ENCODE measurements around the gene LRP3. TPM values are rescaled to one million over a fixed set of nuclear protein-coding genes. Genes with fewer than 3 reads are reported as not detected.

The LRP3 gene
- total RNA-seq, 2 experiments from 2014 or later: 0.17 to 0.31 TPM

GRCh38 chr19:33196446-33197193 is 2.5 kb downstream of the LRP3 start:
- CTCF ChIA-PET: interaction anchor here (0.6 to 2.9 kb wide), 4 partner anchors 12 to 402 kb away, joined by 3 to 10 read pairs (median 3); no protein-coding TSS in a partner anchor
- POLR2A ChIA-PET: no interaction called here

GRCh38 chr19:33197591-33198000 is 3.5 kb downstream of the LRP3 start:
- ChIA-PET POLR2A (no interaction called here), CTCF (interaction anchor here (0.9 to 2.9 kb wide), 3 partner anchors 13 to 53 kb away, joined by 3 to 10 read pairs (median 3); no protein-coding TSS in a partner anchor)

DNA sequence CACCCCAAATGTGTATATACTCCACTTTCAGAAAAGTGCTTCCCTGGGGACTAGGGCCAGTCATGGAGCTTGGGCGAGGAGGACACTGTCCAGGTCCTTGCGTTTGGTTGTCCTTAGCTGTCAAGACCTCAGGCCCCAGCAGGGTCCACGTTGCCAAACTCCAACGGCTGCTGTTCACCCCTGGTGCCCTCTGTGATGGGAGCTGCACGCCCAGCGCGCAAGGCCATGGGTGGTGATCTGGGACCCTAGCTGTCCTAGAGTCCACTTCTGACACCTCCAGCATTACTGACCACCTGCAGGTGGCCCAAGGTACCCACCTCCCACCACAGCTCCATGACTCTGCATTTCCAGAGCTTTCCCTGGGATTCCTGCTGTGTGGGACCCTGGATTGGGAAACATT is 4.0 kb downstream of the LRP3 start:
- ChIA-PET POLR2A (no interaction called here), CTCF (no interaction called here)

- ChIA-PET CTCF (no interaction called here), POLR2A (no interaction called here)
Observed at GRCh38 chr19:33199441-33200265, 5.5 kb downstream of the LRP3 start.

DNA sequence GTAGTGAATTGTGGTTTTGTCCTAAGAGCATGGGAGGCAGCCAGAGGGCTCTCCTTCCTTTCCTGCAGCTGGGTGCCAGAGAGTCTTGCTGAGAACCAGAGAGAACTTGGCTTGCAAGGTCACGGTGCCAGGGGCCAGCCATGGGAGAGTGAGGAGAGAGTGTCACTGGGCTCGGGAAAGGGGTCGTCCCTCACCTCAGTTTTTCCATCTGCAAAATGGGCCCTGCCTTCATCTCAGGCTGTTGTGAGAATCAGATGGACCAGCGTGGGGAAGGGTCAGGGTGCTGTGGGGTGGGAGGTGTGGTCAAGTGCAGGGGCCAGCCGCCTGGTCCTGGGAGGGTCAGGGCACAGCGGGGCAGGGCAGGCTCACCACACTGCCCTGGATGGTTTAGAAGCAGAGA is 7.3 kb downstream of the LRP3 start:
- CTCF ChIA-PET: no interaction called here
- POLR2A ChIA-PET: no interaction called here

- POLR2A ChIA-PET: no interaction called here
- CTCF ChIA-PET: no interaction called here
Observed at GRCh38 chr19:33201886-33202545, 7.9 kb downstream of the LRP3 start.

GRCh38 chr19:33202546-33203507 is 8.7 kb downstream of the LRP3 start:
- ChIA-PET POLR2A (no interaction called here), CTCF (no interaction called here)

DNA sequence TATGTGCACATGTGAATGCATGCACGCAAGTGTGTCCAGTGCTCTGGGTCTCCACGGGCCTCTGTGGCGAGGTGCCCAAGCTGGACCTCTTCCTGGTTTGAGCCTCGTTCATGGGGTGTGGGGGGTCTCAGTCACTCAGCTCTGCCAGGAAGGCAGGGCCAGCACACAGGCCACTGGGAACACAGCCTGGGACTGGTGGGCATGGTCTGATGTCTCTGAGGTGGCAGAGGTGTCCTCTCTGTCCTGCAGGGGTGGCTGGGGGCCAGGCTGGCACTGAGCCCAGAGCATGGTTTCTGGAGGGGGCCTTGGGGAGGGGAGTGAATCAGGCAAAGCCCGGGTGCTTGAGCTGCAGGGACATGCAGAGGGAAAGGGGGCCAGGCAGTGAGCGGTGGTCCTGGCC is 9.4 kb downstream of the LRP3 start:
- CTCF ChIA-PET: no interaction called here
- POLR2A ChIA-PET: no interaction called here

DNA sequence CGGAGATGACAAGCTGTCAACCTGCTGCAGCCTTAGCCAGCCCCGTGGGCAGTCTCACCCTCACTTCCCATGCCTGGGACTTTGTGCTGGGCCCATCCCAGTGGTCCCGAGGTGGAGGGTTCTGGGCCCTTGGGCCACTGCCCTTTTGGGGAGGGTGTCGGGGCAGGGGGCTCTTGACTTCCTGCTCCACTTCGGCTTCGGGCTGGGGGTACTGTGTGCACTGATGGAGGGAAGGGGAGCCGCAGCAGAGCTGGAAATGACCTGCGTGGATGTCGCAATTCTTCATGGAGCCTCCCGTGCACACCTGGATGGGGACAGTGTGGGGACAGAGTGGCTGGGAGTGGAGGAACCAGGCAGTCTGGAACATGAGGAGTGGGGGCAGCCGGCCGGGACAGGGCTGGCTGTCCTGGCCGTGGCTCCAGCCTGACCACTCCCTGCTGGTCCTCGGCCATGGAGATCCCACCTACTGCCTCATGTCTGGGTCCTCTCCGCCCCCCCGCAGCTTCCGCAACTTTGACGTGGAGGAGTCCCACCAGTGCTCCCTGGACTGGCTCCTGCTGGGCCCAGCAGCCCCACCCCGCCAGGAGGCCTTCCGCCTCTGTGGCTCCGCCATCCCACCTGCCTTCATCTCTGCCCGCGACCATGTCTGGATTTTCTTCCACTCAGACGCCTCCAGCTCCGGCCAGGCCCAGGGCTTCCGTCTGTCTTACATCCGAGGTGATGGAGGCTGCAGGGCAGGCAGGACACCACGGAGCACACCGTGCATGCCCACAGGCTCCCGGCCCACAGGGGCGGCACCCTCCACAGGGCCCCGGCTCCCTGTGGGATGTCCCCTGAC is 10.2 kb downstream of the LRP3 start:
- ChIA-PET CTCF (no interaction called here), POLR2A (no interaction called here)

DNA sequence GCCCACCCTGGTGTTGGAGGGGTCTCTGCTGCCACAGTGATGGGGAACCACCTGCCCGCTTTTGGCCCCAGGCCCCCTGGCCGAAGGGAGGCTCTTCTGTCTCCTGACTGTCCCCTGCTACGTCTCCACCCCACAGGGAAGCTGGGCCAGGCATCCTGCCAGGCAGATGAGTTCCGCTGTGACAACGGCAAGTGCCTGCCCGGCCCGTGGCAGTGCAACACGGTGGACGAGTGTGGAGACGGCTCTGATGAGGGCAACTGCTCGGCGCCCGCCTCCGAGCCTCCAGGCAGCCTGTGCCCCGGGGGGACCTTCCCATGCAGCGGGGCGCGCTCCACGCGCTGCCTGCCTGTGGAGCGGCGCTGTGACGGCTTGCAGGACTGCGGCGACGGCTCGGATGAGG is 11.0 kb downstream of the LRP3 start:
- ChIA-PET CTCF (no interaction called here), POLR2A (no interaction called here)

DNA sequence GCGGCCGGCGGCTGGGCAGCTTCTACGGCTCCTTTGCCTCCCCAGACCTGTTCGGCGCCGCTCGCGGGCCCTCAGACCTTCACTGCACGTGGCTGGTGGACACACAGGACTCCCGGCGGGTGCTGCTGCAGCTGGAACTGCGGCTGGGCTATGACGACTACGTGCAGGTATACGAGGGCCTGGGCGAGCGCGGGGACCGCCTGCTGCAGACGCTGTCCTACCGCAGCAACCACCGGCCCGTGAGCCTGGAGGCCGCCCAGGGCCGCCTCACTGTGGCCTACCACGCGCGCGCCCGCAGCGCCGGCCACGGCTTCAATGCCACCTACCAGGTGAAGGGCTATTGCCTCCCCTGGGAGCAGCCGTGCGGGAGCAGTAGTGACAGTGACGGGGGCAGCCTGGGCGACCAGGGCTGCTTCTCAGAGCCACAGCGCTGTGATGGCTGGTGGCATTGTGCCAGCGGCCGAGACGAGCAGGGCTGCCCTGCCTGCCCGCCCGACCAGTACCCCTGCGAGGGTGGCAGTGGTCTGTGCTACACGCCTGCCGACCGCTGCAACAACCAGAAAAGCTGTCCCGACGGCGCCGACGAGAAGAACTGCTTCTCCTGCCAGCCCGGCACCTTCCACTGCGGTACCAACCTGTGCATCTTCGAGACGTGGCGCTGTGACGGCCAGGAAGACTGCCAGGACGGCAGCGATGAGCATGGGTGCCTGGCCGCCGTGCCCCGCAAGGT is 11.6 kb downstream of the LRP3 start:
- ChIA-PET CTCF (no interaction called here), POLR2A (no interaction called here)

- POLR2A ChIA-PET: no interaction called here
Observed at GRCh38 chr19:33206261-33207039, 12.3 kb downstream of the LRP3 start.

GRCh38 chr19:33207040-33207620 is 13.0 kb downstream of the LRP3 start:
- ChIA-PET POLR2A (no interaction called here), CTCF (interaction anchor here (0.6 kb wide), 1 partner anchor 80 kb away, joined by 3 read pairs; no protein-coding TSS in a partner anchor)

More at GRCh38 chr19:33206261-33207039, 12.3 kb downstream of the LRP3 start:
- CTCF ChIA-PET: interaction anchor here (0.6 kb wide), 1 partner anchor 79 kb away, joined by 3 read pairs; no protein-coding TSS in a partner anchor

DNA sequence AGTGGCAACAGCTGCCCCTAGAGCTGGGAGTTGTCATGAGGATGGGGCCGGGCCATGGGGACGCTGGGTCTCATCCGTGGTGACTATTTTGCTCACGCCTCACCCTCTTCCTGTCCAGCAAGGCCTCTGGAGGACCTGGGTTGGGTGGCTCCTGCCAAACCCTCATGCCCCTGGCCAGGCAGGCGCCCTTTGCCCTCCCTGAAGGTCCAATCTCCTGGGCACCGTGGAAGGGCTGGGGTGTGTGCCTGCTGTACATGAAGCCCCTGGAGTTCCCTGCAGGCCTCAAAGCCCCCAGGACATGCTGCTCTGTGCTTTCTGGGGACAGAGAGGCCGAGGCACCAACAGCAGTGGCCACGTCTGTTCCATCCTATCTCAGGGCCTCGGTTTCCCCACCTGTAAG is 13.8 kb downstream of the LRP3 start:
- ChIA-PET POLR2A (interaction anchor here (0.5 kb wide), 1 partner anchor 611 kb away, joined by 3 read pairs; no protein-coding TSS in a partner anchor), CTCF (no interaction called here)

DNA sequence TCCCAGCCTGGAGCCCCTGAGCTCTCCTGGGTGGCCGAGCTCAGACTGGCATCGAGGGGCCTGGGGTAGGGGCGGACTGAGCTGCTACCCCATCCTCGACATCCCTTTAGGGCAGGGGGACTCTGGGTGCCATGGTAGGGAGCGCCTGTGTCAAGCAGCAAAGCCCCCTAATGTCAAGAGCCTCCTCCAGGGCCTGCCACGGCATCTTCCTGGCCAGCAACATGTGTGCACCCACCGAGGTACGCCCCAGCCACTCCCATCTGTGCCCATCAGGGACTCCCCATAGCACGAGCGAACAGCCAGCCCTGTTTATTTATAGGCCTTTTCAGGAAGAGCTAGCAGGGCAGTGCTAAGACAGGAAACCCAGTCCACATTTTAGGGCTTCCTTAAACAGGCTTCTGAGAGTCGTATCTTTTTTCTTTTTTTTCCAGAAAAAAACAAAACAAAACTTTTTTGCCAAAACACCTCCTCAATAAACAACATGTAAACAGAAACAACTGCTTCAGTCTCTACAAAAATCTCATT is 14.3 kb downstream of the LRP3 start:
- POLR2A ChIA-PET: interaction anchor here (0.5 kb wide), 1 partner anchor 612 kb away, joined by 3 read pairs; no protein-coding TSS in a partner anchor
- CTCF ChIA-PET: no interaction called here
